Endothelial cell of umbilical vein (primary cell): ENCODE data around the gene GIMAP7. TPM values are rescaled to one million over a fixed set of nuclear protein-coding genes. Genes with fewer than 3 reads are reported as not detected.

ENCODE experiments used
- BruUV-seq: library from RNA; stranded (reverse); fragments of 400-500 nt; replicated peaks from 2 replicates; lab custom pipeline; 2021; lab: Mats Ljungman, UMichigan
- CTCF ChIA-PET: fragments of 300-600, 350-600 bp; sonication (Branson Sonifier 250); formaldehyde crosslinking; loops from one replicate; lab custom pipeline; 2021; ENCODE audit warnings: antibody characterized with exemption, inconsistent platforms; lab: Charles Lee
- POLR2A ChIA-PET: fragments of 300-600, 350-600 bp; sonication (Branson Sonifier 250); formaldehyde crosslinking; loops from one replicate; lab custom pipeline; 2021; ENCODE audit warnings: antibody characterized with exemption, inconsistent platforms; lab: Charles Lee
- DNase-seq: peaks from one replicate; pipeline ENCODE4 v3.0.0-alpha.2; 2011; ENCODE audit warnings: low read depth, low spot score
- FAIRE-seq: peaks from 2 replicates; lab custom pipeline; 2011; peaks lifted over from hg19 to GRCh38; lab: Jason Lieb, UNC
- H2AFZ ChIP-seq: 2 replicates; pipeline ENCODE4 v1.6.0; 2012; ENCODE audit warnings: low read depth, low read length, control low read depth, inconsistent platforms
- H3K27ac ChIP-seq: 2 replicates; pipeline ENCODE4 v1.5.1; 2011; ENCODE audit warnings: low read depth, mild to moderate bottlenecking, control low read depth, low read length, moderate library complexity; ENCODE audit not compliant: insufficient read depth
- H3K27me3 ChIP-seq, 2 experiments: 2 replicates each; pipeline versions ENCODE4 v1.6.0 to v1.6.1; 2011; ENCODE audit warnings: low read length in 2 of 2, mixed read lengths in 1 of 2; ENCODE audit not compliant: control insufficient read depth in 2 of 2, insufficient read depth in 2 of 2
- H3K36me3 ChIP-seq, 2 experiments: 2 replicates in 1 of 2; 3 replicates in 1 of 2; pipeline ENCODE4 v1.5.1; 2011; ENCODE audit warnings: low read length in 2 of 2, mild to moderate bottlenecking in 1 of 2, moderate library complexity in 1 of 2; ENCODE audit not compliant: control insufficient read depth in 2 of 2, insufficient read depth in 2 of 2; ENCODE audit errors: extremely low read depth in 1 of 2
- H3K4me1 ChIP-seq: 3 replicates; pipeline ENCODE4 v1.5.1; 2011; ENCODE audit warnings: mild to moderate bottlenecking, low read length; ENCODE audit not compliant: control insufficient read depth, insufficient read depth; ENCODE audit errors: extremely low read depth
- H3K4me2 ChIP-seq: 2 replicates; pipeline ENCODE4 v1.6.1; 2011; ENCODE audit warnings: low read length, control low read depth, mixed read lengths; ENCODE audit not compliant: insufficient read depth
- H3K4me3 ChIP-seq, 3 experiments: fragments of 200-600 bp in 1 of 3; sonication (generic), shearing (Covaris generic) in 1 of 3; replicated peaks in 1 of 3; 2 replicates each; pipeline ENCODE4 v1.5.1; 2011 to 2016; ENCODE audit warnings: control low read depth in 3 of 3, low read length in 3 of 3, mild to moderate bottlenecking in 2 of 3, inconsistent platforms in 1 of 3, low read depth in 1 of 3, moderate library complexity in 1 of 3; ENCODE audit not compliant: insufficient read depth in 1 of 3
- H3K79me2 ChIP-seq: 2 replicates; pipeline ENCODE4 v1.6.0; 2012; ENCODE audit warnings: low read length, inconsistent platforms; ENCODE audit not compliant: control insufficient read depth, insufficient read depth
- H3K9ac ChIP-seq: replicated peaks from 2 replicates; pipeline ENCODE3; 2011; ENCODE audit warnings: low read length, control low read depth; ENCODE audit not compliant: insufficient read depth; ENCODE audit errors: extremely low read depth
- H3K9me1 ChIP-seq: replicated peaks from 3 replicates; pipeline ENCODE4 v1.6.0; 2011; ENCODE audit warnings: mild to moderate bottlenecking, low read length; ENCODE audit not compliant: control insufficient read depth, insufficient read depth; ENCODE audit errors: extremely low read depth
- H3K9me3 ChIP-seq: replicated peaks from 2 replicates; pipeline ENCODE4 v1.5.1; 2012; ENCODE audit warnings: low read length, inconsistent platforms; ENCODE audit not compliant: control insufficient read depth, insufficient read depth
- H4K20me1 ChIP-seq: replicated peaks from 2 replicates; pipeline ENCODE3; 2011; ENCODE audit warnings: mild to moderate bottlenecking, low read length; ENCODE audit not compliant: control insufficient read depth, insufficient read depth; ENCODE audit errors: extremely low read depth
- EZH2 ChIP-seq: IDR thresholded peaks from 2 replicates; pipeline ENCODE4 v1.6.1; 2012; ENCODE audit warnings: borderline replicate concordance, low read depth, mild to moderate bottlenecking, moderate library complexity, low read length, inconsistent platforms; ENCODE audit not compliant: severe bottlenecking
- FOS ChIP-seq: IDR thresholded peaks from 2 replicates; pipeline ENCODE4 v1.6.1; 2011; ENCODE audit warnings: mild to moderate bottlenecking, low read length, moderate library complexity, borderline replicate concordance; ENCODE audit not compliant: insufficient read depth
- GATA2 ChIP-seq: IDR thresholded peaks from 2 replicates; pipeline ENCODE4 v1.7.0; 2011; ENCODE audit warnings: low read depth, mild to moderate bottlenecking, moderate library complexity, mixed read lengths, low read length; ENCODE audit not compliant: insufficient read length, insufficient read depth
- JUN ChIP-seq: IDR thresholded peaks from 2 replicates; pipeline ENCODE4 v1.6.1; 2011; ENCODE audit warnings: borderline replicate concordance, low read depth; ENCODE audit not compliant: insufficient read length, insufficient read depth
- MYC ChIP-seq: IDR thresholded peaks from one replicate; pipeline ENCODE4 v1.6.1; 2011; ENCODE audit warnings: mild to moderate bottlenecking, low read depth, low read length
- POLR2A ChIP-seq: IDR thresholded peaks from 2 replicates; pipeline ENCODE4 v1.6.1; 2012; ENCODE audit warnings: low read depth, mild to moderate bottlenecking, control low read depth, low read length
- POLR2AphosphoS5 ChIP-seq: IDR thresholded peaks from 2 replicates; pipeline ENCODE4 v1.6.1; 2012; ENCODE audit warnings: low read depth, mild to moderate bottlenecking, control low read depth, low read length, moderate library complexity; ENCODE audit not compliant: insufficient read depth
- dilution Hi-C: fragments of 300-500 bp; cut with MboI; formaldehyde crosslinking; loops from one replicate; pipeline ENCODE4 v1.15.0; 2019; ENCODE audit warnings: low sequenced_read_pairs; ENCODE audit not compliant: extremely low pct_ligation_motif_present
- intact Hi-C: fragments of 100-400 bp; cut with micrococcal nuclease; formaldehyde crosslinking; loops from one replicate; pipeline ENCODE4 v1.10.0; 2022
- polyA plus RNA-seq, 4 experiments: library from polyadenylated mRNA; depleted of rRNA in 3 of 4; stranded (reverse) in 3 of 4; unstranded in 1 of 4; fragments of >200 nt; gene quantifications; 2 replicates each; pipeline versions ENCODE4 v1.2.1 to v1.2.3, GENCODE V29; 2011 to 2012; ENCODE audit warnings: missing spikeins in 1 of 4
- total RNA-seq: library from RNA; stranded (reverse); gene quantifications from 2 replicates; pipeline ENCODE4 v1.2.3, GENCODE V29; 2021
- TF ChIP-seq, protein P1 (sequence below), 2 donors: IDR thresholded peaks; 1 replicate in 1 of 2; 2 replicates in 1 of 2; pipeline ENCODE4 v1.5.1; 2011; ENCODE audit warnings: low read length in 2 of 2, mild to moderate bottlenecking in 2 of 2, moderate library complexity in 2 of 2, control low read depth in 1 of 2, inconsistent platforms in 1 of 2, low read depth in 1 of 2; ENCODE audit not compliant: insufficient read depth in 1 of 2; ENCODE audit errors: extremely low read depth in 1 of 2
- TF ChIP-seq, protein P2 (sequence below): IDR thresholded peaks from 2 replicates; pipeline ENCODE4 v1.6.1; 2011; ENCODE audit not compliant: insufficient read depth, insufficient read length

Gene GIMAP7
- total and polyA plus RNA-seq, 2 donors (not counting 3 experiments of a cell fraction or from before 2014, with no cell fraction given), result 42.4 to 43.4 TPM

DNA sequence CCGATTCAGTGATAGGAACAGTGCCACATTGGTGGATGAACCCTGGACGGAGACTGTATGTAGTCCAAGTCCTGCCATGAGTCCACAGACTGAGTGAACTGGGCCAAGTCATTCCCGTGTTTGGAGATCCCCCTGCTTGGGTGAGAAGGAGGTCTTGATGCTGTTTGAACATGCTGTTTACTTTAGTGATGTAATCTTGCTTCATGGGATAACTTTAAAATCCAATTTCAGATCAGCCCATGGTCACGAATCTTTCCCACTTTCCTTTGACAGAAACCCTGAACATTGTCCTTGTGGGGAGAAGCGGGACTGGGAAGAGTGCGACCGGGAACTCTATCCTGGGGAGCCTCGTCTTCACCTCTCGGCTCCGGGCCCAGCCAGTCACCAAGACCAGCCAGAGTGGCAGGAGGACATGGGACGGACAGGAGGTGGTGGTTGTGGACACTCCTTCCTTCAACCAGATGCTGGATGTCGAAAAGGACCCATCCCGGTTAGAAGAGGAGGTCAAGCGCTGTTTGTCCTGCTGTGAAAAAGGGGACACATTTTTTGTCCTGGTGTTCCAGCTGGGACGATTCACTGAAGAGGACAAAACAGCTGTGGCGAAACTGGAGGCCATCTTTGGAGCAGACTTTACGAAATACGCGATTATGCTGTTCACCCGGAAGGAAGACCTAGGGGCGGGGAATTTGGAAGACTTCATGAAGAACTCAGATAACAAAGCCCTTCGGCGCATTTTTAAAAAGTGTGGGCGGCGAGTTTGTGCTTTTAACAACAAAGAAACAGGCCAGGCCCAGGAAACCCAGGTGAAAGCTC, 37.6 kb upstream of the GIMAP7 start:
- H2AFZ ChIP-seq, result no peak overlapping the region
- no peak for FAIRE-seq
- H3K4me2 ChIP-seq, result no peak overlapping the region
- peaks cover 2% of the 10 kb centered on the region for H3K4me1 ChIP-seq
- TF ChIP-seq POLR2A (no peak), FOS (no peak), JUN (no peak), MYC (no peak), POLR2AphosphoS5 (no peak)
- H3K36me3 ChIP-seq, result peaks cover 18 to 61% of the 10 kb centered on the region in 2 experiments
- H3K9me1 ChIP-seq, result no peaks in the 10 kb centered on the region
- H3K27me3 ChIP-seq, result no peaks in the 10 kb centered on the region
- ChIA-PET POLR2A (no interaction called here), CTCF (no interaction called here)
- H3K79me2 ChIP-seq, result peaks cover 3% of the 10 kb centered on the region
- H3K9ac ChIP-seq, result no peak overlapping the region
- H3K4me3 ChIP-seq, result no peak overlapping the region
- intact Hi-C loops, result no loop called here
- H4K20me1 ChIP-seq, result no peaks in the 10 kb centered on the region
- DNase-seq, result no peak
- dilution Hi-C loops, result no loop called here
- no peaks in the 10 kb centered on the region for H3K9me3 ChIP-seq
- no peak overlapping the region for H3K27ac ChIP-seq
- BruUV-seq, result no TSS peak

DNA sequence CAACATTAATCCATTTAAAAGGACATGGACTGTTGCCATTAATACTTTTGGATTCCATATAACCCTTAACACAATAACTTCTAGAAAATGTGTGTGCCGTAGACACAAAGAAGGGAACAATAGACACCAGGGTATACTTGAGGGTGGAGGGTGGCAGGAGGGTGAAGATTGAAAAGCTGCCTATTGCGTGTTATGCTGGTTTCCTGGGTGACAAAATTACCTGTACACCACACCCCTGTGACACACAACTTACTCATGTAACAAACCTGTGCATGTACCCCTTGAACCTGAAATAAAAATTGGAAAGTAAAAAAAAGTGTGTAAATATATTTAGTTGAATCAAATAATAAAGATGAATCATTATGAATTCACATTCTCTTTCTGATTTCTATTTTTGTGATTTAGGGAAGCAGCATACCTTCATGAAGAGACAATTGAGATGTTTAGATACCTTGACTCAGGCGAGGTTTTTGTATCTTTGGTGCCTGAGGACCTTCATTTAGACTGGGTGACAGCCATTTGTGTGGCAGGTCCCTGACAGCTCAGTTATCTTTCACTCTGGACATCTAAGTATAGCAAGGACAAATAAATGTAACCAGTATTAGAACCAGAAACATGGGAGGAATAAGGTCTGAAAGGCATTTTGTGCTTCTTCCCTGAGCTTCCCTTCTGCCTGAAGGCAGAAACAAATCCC, 35.5 kb upstream of the GIMAP7 start:
- Histone ChIP-seq H3K79me2 (no peaks in the 10 kb centered on the region), H3K4me2 (no peak overlapping the region), H4K20me1 (no peaks in the 10 kb centered on the region), H3K9ac (no peak overlapping the region), H3K9me1 (no peaks in the 10 kb centered on the region), H3K9me3 (no peaks in the 10 kb centered on the region), H3K36me3 (peaks cover 8 to 43% of the 10 kb centered on the region in 2 experiments), H3K27ac (no peak overlapping the region), H3K4me1 (peaks cover 10% of the 10 kb centered on the region), H3K27me3 (no peaks in the 10 kb centered on the region), H3K4me3 (no peak overlapping the region), H2AFZ (no peak overlapping the region)
- DNase-seq (no peak), FAIRE-seq (no peak)
- BruUV-seq, result no TSS peak
- CTCF ChIA-PET, result interaction anchor here (1.4 to 3.6 kb wide), 3 partner anchors 13 to 277 kb away, joined by 3 to 17 read pairs (median 4); no protein-coding TSS in a partner anchor
- TF ChIP-seq JUN (no peak), MYC (no peak), FOS (no peak), POLR2A (no peak), EZH2 (no peak), POLR2AphosphoS5 (no peak), GATA2 (no peak)
- TF ChIP-seq, protein P1, sequence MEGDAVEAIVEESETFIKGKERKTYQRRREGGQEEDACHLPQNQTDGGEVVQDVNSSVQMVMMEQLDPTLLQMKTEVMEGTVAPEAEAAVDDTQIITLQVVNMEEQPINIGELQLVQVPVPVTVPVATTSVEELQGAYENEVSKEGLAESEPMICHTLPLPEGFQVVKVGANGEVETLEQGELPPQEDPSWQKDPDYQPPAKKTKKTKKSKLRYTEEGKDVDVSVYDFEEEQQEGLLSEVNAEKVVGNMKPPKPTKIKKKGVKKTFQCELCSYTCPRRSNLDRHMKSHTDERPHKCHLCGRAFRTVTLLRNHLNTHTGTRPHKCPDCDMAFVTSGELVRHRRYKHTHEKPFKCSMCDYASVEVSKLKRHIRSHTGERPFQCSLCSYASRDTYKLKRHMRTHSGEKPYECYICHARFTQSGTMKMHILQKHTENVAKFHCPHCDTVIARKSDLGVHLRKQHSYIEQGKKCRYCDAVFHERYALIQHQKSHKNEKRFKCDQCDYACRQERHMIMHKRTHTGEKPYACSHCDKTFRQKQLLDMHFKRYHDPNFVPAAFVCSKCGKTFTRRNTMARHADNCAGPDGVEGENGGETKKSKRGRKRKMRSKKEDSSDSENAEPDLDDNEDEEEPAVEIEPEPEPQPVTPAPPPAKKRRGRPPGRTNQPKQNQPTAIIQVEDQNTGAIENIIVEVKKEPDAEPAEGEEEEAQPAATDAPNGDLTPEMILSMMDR (IDR thresholded peaks at IDR 0.05; ENCODE audit: extremely low read depth in 1 of 2, insufficient read depth in 1 of 2, low read depth in 1 of 2, low read length in 2 of 2), result no peak
- TF ChIP-seq, protein P2, sequence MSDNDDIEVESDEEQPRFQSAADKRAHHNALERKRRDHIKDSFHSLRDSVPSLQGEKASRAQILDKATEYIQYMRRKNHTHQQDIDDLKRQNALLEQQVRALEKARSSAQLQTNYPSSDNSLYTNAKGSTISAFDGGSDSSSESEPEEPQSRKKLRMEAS, result no peak
- intact Hi-C loops (no loop called here), dilution Hi-C loops (no loop called here)
- POLR2A ChIA-PET, result interaction anchor here (0.7 to 1.0 kb wide), 2 partner anchors 9 to 12 kb away, joined by 3 to 4 read pairs; no protein-coding TSS in a partner anchor
